NCI-H748 treated with DMSO at 0.1 percent for 48 hours (cell line): ENCODE data around the gene SLC10A4.

ENCODE experiments used
- DNase-seq: peaks from one replicate; lab custom pipeline; 2025; lab: John Stamatoyannopoulos, UW

Gene SLC10A4

GRCh38 chr4:48490012-48490679, 7.0 kb downstream of the SLC10A4 start, which contains the start of gene ZAR1:
Gene ZAR1 (plus strand): TSS chr4:48490252. CDS start chr4:48490292, 40 bp downstream.
- DNase-seq, result no peak

GRCh38 chr4:48490680-48491513, 7.8 kb downstream of the SLC10A4 start:
- DNase-seq, result no peak

GRCh38 chr4:48491514-48492176, 8.5 kb downstream of the SLC10A4 start:
- no peak for DNase-seq

GRCh38 chr4:48493452-48494100, 10.4 kb downstream of the SLC10A4 start:
- DNase-seq, result no peak

GRCh38 chr4:48495941-48496340, 12.8 kb downstream of the SLC10A4 start:
- DNase-seq, result no peak

- DNase-seq, result no peak
These were observed 15.8 kb downstream of the SLC10A4 start for GRCh38 chr4:48498895-48499294.

GRCh38 chr4:48499551-48500066, 16.5 kb downstream of the SLC10A4 start:
- no peak for DNase-seq

GRCh38 chr4:48503233-48504025, 20.3 kb downstream of the SLC10A4 start:
- no peak for DNase-seq

- DNase-seq, result no peak
These were observed 20.8 kb downstream of the SLC10A4 start for GRCh38 chr4:48504026-48504330.

- DNase-seq, result no peak
These were observed 21.2 kb downstream of the SLC10A4 start for GRCh38 chr4:48504352-48504751.

- DNase-seq, result no peak
These were observed 23.6 kb downstream of the SLC10A4 start for GRCh38 chr4:48506716-48507115.

GRCh38 chr4:48509543-48509942, 26.4 kb downstream of the SLC10A4 start:
- no peak for DNase-seq

GRCh38 chr4:48518143-48518542, 35.0 kb downstream of the SLC10A4 start:
- DNase-seq, result no peak

GRCh38 chr4:48526406-48526805, 43.3 kb downstream of the SLC10A4 start:
- no peak for DNase-seq

- DNase-seq, result peak; percentile 30
These were observed 55.2 kb downstream of the SLC10A4 start for GRCh38 chr4:48538358-48538757.
